Hepatic stellate cell (primary cell): ENCODE results near the gene TMPRSS6.
A peak's percentile ranks its signal among the peaks of the same experiment; 100 is the strongest.
"Not testable (repeated sequence)": the region's sequence is repeated elsewhere in the genome, so short reads cannot be mapped to it uniquely, and the experiment has no call there.

Experiments
- DNase-seq: peaks from one replicate; pipeline ENCODE4 v3.0.0; 2011; ENCODE audit warnings: low spot score

Gene TMPRSS6

GRCh38 chr22:37088750-37089408 is 20.6 kb downstream of the TMPRSS6 start:
- no peak for DNase-seq

- DNase-seq, result no peak
Observed at GRCh38 chr22:37088108-37088605, 21.4 kb downstream of the TMPRSS6 start.

- no peak for DNase-seq
Observed at GRCh38 chr22:37086184-37086583, 23.3 kb downstream of the TMPRSS6 start.

- no peak for DNase-seq
Observed at GRCh38 chr22:37084385-37084784, 25.1 kb downstream of the TMPRSS6 start.

- no peak for DNase-seq
Observed at GRCh38 chr22:37083914-37084313, 25.6 kb downstream of the TMPRSS6 start.

GRCh38 chr22:37082251-37082873 is 27.2 kb downstream of the TMPRSS6 start:
- no peak for DNase-seq

- no peak for DNase-seq
Observed at GRCh38 chr22:37080838-37081237, 28.7 kb downstream of the TMPRSS6 start.

- no peak for DNase-seq
Observed at GRCh38 chr22:37080438-37080837, 29.1 kb downstream of the TMPRSS6 start.

- DNase-seq, result no peak
Observed at GRCh38 chr22:37079668-37080171, 29.8 kb downstream of the TMPRSS6 start.

GRCh38 chr22:37079158-37079557 is 30.4 kb downstream of the TMPRSS6 start:
- DNase-seq, result no peak

- DNase-seq, result peak; percentile 90
Observed at GRCh38 chr22:37077802-37078448, 31.6 kb downstream of the TMPRSS6 start.

GRCh38 chr22:37075822-37076433 is 33.6 kb downstream of the TMPRSS6 start:
- no peak for DNase-seq

- DNase-seq, result no peak
Observed at GRCh38 chr22:37075046-37075445, 34.5 kb downstream of the TMPRSS6 start.

- DNase-seq, result no peak
Observed at GRCh38 chr22:37074537-37074936, 35.0 kb downstream of the TMPRSS6 start.

GRCh38 chr22:37072673-37073072 is 36.8 kb downstream of the TMPRSS6 start:
- DNase-seq, result no peak

- DNase-seq, result not testable (repeated sequence)
Observed at GRCh38 chr22:37071850-37072592, 37.5 kb downstream of the TMPRSS6 start.

- no peak for DNase-seq
Observed at GRCh38 chr22:37070744-37071143, 38.8 kb downstream of the TMPRSS6 start.

- no peak for DNase-seq
Observed at GRCh38 chr22:37070334-37070733, 39.2 kb downstream of the TMPRSS6 start.

GRCh38 chr22:37069719-37070118 is 39.8 kb downstream of the TMPRSS6 start:
- no peak for DNase-seq

GRCh38 chr22:37069319-37069718 is 40.2 kb downstream of the TMPRSS6 start:
- no peak for DNase-seq

GRCh38 chr22:37068859-37069258 is 40.7 kb downstream of the TMPRSS6 start:
- no peak for DNase-seq

- no peak for DNase-seq
Observed at GRCh38 chr22:37067428-37067827, 42.1 kb downstream of the TMPRSS6 start.
